ENCODE data around the gene SLC22A16.

SLC22A16 gene

GRCh38 chr6:110446405-110446804, 30.0 kb downstream of the SLC22A16 start:
- no peak for DNase-seq

GRCh38 chr6:110440026-110440425, 36.4 kb downstream of the SLC22A16 start:
- no peak for DNase-seq

- DNase-seq, result no peak
Measured at GRCh38 chr6:110439356-110439755, 37.1 kb downstream of the SLC22A16 start.

DNA sequence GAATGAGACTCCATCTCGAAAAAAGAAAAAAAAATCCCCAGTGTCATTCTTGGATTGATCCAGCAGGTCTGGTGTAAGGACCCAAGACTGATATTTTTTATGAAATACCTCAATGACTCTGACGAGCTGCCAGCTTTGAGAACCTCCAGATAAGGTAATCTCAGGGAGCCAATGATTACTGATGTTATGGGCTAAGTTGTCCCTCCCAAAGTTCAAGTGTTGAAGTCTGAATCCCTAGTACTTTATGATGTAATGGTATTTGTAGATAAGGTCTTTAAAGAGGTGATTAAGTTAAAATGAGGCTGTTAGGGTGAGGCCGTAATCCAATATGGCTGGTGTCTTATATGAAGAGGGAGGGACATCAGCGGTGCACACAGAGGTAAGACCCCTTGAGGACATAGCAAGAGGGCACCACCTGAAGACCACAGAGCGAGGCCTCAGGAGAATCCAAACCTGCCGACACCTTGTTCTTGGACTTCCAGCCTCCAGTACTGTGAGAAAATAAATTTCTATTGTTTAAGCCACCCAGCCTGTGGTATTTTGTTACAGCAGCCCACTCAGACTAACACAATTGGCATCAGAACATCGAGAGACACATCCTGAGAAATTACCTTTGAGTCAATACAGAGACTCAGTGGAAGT, 41.3 kb downstream of the SLC22A16 start:
- DNase-seq, result no peak

- no peak for DNase-seq
Measured at GRCh38 chr6:110432285-110432900, 44.0 kb downstream of the SLC22A16 start.

GRCh38 chr6:110430741-110431140, 45.7 kb downstream of the SLC22A16 start:
- no peak for DNase-seq

- no peak for DNase-seq
Measured at GRCh38 chr6:110430236-110430635, 46.2 kb downstream of the SLC22A16 start.

DNA sequence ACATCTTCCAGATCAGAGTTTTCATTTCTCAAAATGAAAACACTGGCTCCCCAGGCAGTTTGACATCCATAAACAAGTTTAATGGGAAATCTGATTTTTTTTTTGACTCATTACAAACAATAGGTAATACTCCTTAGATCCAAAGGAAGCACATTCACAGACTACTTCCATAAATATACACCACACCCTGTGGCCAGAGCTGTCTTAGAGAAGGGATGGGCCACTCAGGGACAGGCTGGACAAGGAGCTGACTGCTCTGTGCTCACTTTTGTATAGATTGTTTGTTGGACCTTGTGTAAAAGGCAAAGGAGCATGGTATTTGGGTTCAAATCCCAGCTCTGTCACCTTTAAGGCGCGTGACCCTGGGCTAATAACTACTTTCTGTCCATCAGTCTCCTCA, 48.3 kb downstream of the SLC22A16 start:
- DNase-seq, result no peak

- DNase-seq, result no peak
Measured at GRCh38 chr6:110425816-110426215, 50.6 kb downstream of the SLC22A16 start.

- DNase-seq, result no peak
Measured at GRCh38 chr6:110422444-110422822, 54.0 kb downstream of the SLC22A16 start.

- DNase-seq, result no peak
Measured at GRCh38 chr6:110421749-110422443, 54.5 kb downstream of the SLC22A16 start.

DNA sequence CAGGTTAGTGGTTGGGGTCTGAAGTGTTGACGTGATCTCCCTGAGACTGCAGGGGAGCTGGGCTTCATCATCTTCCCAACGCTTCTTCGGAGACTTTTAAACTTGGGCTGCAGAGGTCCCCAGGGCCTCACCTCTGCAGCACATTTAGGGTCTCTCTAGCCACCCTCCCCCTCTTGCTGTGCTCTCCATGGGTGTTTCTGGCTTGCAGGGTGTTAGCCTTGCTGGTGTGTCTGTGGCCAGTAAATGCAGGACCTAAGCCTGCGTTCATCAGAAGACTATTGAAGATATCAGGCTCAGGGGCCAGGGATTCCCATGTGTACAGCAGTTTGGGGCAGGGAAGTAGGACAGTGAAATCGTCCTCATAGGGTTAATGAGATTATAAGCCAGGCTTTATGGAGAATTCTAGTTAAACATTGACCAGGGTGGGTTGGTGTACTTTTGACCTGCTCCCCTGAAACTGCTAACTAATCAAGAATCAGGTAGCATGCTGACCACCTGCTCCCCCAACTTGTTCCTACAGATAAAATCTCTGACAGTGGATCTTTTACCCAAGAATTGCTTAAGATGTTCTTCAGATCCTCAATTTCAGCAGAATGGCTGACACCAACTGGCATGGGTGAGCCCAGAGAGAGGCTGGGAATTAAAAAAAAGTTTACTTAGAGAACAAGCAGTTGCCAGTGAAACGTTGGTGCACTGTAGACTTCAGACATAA, 57.2 kb downstream of the SLC22A16 start:
- DNase-seq, result no peak

DNA sequence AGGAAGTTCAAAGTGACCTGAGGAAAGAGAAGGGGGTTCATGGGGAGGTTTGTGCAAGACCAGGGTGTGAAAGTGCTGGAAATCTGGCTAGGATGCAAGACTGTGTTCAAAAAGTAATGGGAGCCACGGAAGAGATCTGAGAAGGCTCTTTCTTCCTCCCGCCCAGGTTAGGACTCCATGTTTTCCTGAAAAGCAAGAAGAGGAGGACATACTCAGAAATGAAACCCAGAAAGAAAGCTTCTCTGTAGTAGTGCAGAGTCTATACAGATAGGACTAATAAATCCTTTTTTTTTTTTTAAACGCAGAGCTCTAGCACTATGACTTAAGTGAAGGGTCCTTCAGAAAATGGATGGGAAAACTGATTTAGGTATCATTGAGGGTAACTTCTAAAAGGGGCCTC, 57.8 kb downstream of the SLC22A16 start:
- no peak for DNase-seq

- DNase-seq, result no peak
Measured at GRCh38 chr6:110415086-110415916, 61.1 kb downstream of the SLC22A16 start, which contains the start of gene DDO. Gene DDO, minus strand, starts transcription at chr6:110415575. Its CDS starts 2,113 bp downstream, at chr6:110413462.

GRCh38 chr6:110414669-110415068, 61.7 kb downstream of the SLC22A16 start:
- DNase-seq, result no peak

DNA sequence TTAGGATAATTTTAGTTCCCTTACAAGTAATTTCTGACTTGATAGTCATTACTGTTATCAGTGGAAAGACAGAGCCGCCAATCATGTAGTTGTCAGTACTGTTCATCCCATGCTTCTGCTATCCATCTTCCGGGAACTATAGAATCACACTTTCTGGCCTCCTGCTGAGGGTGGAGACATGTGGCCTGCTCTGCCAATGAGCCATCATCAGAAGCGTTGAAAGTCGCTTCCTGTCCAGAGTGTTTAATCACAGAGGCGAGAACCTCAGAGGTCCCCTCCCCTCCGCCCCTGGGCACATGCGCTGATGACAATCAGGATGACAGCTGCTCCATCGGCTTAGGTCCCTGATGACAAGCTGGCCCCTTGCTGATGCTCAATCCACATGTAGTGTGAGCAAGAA, 64.1 kb downstream of the SLC22A16 start:
- DNase-seq, result no peak

- DNase-seq, result no peak
Measured at GRCh38 chr6:110410511-110410910, 65.9 kb downstream of the SLC22A16 start.

- DNase-seq, result no peak
Measured at GRCh38 chr6:110409794-110410193, 66.6 kb downstream of the SLC22A16 start.

GRCh38 chr6:110408901-110409300, 67.5 kb downstream of the SLC22A16 start:
- DNase-seq, result no peak

GRCh38 chr6:110404607-110405006, 71.8 kb downstream of the SLC22A16 start:
- no peak for DNase-seq

- DNase-seq, result no peak
Measured at GRCh38 chr6:110401585-110402176, 74.7 kb downstream of the SLC22A16 start.

GRCh38 chr6:110400208-110400607, 76.2 kb downstream of the SLC22A16 start:
- no peak for DNase-seq
